ENCODE results near the gene ZIC1.

DNA sequence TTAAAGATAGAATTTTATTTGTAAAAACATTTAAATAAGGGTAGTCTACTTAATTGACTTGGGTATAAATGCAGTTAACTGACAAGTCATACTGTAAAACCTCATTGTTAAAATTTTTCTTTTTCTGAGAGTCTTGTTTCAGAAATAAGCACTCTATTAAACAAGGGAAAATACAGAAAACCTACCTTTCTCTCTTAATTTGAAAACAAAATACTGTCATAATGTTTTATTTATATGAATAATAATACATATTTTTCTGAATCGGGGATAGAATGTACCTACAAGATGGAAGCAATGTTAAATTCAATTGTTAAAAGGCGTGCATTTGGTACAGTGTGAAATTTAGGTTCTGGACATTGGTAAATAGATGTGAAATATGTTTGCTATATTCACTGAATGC, 17.8 kb downstream of the ZIC1 start:
- TF ChIP-seq, protein P1, sequence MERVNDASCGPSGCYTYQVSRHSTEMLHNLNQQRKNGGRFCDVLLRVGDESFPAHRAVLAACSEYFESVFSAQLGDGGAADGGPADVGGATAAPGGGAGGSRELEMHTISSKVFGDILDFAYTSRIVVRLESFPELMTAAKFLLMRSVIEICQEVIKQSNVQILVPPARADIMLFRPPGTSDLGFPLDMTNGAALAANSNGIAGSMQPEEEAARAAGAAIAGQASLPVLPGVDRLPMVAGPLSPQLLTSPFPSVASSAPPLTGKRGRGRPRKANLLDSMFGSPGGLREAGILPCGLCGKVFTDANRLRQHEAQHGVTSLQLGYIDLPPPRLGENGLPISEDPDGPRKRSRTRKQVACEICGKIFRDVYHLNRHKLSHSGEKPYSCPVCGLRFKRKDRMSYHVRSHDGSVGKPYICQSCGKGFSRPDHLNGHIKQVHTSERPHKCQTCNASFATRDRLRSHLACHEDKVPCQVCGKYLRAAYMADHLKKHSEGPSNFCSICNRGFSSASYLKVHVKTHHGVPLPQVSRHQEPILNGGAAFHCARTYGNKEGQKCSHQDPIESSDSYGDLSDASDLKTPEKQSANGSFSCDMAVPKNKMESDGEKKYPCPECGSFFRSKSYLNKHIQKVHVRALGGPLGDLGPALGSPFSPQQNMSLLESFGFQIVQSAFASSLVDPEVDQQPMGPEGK (CRISPR knock-in tag; IDR thresholded peaks at IDR 0.05; ENCODE audit: borderline replicate concordance) = no peak
- no peak for TF ChIP-seq ZFP30 (CRISPR knock-in tag; IDR thresholded peaks at IDR 0.05)
- no peak for TF ChIP-seq CSDC2 (CRISPR knock-in tag; IDR thresholded peaks at IDR 0.05)
- TF ChIP-seq ESRRG (CRISPR knock-in tag; IDR thresholded peaks at IDR 0.05) = no peak
- no peak for TF ChIP-seq RARB (CRISPR knock-in tag; IDR thresholded peaks at IDR 0.05)
- no peak for TF ChIP-seq TOX (CRISPR knock-in tag; IDR thresholded peaks at IDR 0.05; ENCODE audit: borderline replicate concordance)
- no peak for TF ChIP-seq ZFP3 (CRISPR knock-in tag; IDR thresholded peaks at IDR 0.05)
